HG03571 (cell line): ENCODE results near the gene RAN.
"Not testable (repeated sequence)": the region's sequence is repeated elsewhere in the genome, so short reads cannot be mapped to it uniquely, and the experiment has no call there.

Source experiments
- ATAC-seq: cut with Tn5 transposase; IDR thresholded peaks from one replicate; pipeline ENCODE4 v1.9.1; 2021; ENCODE audit not compliant: unreplicated experiment

The RAN gene

DNA sequence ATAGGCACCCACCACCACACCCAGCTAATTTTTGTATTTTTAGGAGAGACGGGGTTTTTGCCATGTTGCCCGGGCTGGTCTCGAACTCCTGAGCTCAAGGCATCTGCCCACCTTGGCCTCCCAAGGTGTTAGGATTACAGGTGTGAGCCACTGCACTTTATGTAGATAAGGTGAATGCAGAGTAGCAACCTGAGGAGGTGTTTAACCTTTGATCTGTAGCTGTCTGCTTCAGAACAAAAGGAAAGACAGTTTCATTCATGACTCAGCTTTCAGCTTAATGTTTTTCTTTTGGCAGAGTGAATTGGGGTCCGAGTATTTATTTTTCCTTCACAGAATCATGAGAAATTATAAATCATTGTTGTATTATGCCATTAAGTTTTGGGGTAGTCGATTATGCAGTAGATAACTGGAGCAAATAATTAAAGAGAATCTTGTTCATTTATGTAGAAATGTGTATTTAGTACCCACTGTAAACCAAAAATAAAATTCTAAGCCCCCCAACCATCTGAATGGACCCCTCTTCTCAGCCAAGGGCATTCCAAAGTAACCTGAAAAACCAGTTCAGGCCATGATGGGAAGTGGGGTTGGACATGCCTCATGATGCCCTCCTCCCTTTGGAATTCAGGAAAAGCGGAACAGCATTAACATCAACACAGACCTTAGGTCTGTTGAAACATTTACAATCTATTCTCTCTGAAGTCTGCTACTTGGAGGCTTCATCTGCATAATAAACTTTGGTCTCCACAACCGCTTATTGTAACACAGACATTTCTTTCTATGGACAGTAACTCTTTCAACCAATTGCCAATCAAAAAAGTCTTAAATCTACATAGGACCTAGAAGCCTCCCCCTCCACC lies 22.1 kb upstream of the RAN start:
- ATAC-seq, result no peak

- ATAC-seq, result no peak
These were observed 21.3 kb upstream of the RAN start for GRCh38 chr12:130850418-130851021.

- ATAC-seq, result no peak
These were observed 15.8 kb upstream of the RAN start for GRCh38 chr12:130856088-130856487.

- ATAC-seq, result no peak
These were observed 13.8 kb upstream of the RAN start for GRCh38 chr12:130858084-130858483.

DNA sequence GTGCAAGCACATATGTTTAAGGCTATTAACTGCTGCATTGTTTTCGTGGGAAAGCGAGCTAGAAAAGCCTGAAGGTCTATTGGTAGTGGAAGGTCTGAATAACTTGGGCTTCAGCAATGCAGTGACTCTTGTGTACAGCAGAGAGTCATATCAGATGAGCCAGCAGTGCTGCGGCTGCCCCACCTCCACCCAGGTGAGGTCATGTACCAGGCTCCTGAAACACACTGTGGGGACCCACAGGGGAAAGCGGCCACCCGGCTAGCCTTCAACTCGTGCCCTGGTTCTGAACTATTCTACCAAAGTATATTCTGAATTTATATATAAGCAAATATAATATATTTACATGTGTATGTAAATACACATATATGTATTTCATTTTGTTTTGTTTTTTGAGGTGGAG lies 12.7 kb upstream of the RAN start:
- ATAC-seq, result no peak

DNA sequence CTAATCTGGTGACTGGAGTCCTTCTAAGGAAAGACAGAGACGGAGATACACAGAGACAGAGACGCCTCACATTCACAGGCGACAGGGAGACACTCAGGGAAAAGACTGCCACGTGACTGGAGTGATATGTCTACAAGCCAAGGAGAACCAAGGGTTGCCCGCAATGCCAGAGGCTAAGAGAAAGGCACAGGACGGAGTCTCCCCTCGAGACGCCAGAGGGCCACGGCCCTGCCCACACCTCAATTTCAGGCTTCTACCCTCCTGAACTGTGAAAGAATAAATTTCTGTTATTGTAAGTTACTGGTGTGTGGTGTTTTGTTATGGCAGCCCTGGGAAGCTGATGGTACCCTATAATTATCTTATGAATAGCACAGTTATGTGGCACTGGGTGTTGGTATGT lies 11.6 kb upstream of the RAN start:
- ATAC-seq, result no peak

GRCh38 chr12:130862161-130862560 lies 9.7 kb upstream of the RAN start:
- ATAC-seq, result no peak

- ATAC-seq, result not testable (repeated sequence)
These were observed 9.1 kb upstream of the RAN start for GRCh38 chr12:130862771-130863170.

GRCh38 chr12:130863298-130863697 lies 8.6 kb upstream of the RAN start:
- no peak for ATAC-seq

GRCh38 chr12:130868412-130868811 lies 3.5 kb upstream of the RAN start:
- ATAC-seq, result no peak

DNA sequence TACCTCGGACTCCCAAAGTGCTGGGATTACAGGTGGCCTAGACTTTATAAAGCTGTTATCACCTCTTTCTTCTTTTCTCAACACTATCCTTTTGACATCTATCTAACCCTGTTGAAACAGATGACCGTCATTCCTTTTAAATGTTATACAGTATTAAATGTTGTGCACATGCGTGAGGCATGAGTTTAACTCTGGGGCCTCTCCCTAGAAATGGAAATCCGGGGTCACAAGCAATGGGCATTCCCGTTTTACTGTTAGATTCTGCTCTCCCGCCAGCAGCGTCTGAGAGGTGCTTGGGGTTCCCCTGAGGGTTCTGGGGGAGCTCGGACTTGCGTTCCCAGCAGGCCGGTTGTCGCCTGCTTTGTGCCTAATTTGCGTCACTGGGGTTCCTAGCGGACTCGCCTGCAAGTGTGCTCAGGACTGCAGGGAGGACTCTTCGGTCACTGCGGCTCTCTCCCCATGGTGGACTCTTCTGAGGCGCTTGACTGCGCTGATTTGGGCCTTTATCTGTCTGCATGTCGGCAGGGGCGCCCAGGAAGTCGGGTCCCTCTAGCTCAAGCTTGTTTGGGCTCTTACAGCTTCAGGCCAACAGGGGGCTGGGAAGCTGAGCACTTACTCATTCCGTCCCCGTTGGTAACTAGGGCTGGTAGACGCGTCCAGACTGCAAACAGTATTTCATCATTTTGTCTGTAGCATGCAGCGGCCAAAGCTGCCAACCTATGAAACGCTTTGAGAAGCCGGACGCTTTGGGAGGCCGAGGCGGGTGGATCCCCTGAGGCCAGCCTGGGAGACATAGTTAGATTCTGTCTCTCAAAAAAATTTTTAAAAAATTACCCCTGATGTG lies 1.2 kb upstream of the RAN start:
- peak; percentile 54 for ATAC-seq

DNA sequence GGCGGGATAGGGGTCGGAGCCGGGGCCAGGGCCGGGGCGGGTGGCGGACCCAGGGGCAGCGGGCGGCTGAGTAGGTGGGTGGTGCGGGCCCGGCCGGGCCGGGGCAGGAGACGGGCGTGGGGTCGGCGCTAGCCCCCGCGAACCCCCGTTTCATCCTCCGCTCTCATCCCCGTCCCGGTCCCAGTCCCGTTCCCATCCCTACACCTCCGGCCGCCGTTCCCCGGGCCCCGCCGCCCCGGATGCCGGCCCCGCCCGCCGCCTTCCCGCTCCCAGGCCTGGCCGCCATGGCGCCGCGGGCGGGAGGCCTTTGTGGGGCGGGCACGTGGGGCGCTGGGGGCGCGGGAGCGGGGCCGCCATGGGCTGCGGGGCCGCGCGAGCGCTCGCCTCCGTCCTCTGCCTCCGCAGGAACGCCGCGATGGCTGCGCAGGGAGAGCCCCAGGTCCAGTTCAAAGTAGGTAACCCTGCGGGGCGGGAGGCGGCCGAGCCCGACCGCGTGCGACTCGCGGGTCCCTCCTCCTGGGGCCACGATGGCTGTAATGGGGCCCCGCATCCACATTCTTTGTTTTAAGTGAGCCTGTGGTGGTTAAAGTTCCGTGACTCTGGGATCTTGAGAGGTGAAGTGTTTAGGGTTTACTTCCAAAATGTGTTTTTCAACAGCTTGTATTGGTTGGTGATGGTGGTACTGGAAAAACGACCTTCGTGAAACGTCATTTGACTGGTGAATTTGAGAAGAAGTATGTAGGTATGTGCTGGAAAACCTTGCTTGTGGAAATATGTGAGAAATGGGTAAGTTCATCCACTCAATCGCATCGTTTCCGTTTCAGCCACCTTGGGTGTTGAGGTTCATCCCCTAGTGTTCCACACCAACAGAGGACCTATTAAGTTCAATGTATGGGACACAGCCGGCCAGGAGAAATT lies 572 bp downstream of the RAN start:
- ATAC-seq, result peak; percentile 22

GRCh38 chr12:130873106-130873795 lies 1.4 kb downstream of the RAN start:
- no peak for ATAC-seq

DNA sequence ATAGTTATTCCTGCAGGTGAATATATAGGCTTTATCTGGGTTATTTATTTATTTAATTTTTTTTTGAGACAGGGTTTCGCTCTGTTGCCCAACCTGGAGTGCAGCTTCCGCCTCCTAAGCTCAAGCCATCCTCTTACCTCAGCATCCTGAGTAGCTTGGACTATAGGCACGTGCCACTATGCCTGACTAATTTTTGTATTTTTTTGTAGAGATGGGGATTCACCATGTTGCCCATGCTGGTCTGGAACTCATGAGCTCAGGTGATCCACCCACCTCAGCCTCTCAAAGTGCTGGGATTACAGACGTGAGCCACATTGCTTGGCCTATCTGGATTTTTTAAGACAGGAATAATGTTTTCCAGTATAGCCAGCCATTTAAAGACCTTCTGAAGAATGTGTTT lies 2.0 kb downstream of the RAN start:
- no peak for ATAC-seq

DNA sequence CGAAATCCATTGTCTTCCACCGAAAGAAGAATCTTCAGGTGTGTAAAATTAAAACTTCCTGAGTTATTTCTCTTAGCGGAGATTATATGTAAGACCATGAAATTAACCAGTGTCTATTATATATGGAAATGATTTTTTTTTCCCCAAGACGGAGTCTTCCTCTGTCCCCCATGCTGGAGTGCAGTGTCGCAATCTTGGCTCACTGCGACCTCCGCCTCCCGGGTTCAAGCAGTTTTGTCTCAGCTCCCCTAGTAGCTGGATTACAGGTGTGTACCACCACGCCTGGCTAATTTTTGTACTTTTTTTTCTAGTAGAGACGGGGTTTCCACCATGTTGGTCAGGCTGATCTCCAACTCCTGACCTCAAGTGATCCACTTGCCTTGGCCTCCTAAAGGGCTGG lies 2.8 kb downstream of the RAN start:
- ATAC-seq, result no peak

DNA sequence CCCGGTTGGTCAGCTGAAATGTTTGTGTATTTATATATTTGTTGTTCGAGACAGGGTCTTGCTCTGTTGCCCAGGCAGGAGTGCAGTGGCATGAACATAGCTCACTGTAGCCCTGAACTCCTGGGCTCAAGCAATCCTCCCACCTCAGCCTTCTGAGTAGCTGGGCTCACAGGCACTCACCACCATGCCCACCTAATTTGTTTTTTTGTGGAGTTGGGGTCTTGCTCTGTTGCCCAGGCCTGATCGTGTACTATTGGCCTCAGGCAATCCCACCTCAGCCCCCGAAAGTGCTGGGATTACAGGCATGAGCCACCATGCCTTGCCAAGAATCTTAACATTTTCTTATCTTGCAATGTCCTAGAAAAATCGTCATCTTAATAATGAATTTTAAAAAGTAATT lies 3.3 kb downstream of the RAN start:
- no peak for ATAC-seq

- not testable (repeated sequence) for ATAC-seq
These were observed 3.8 kb downstream of the RAN start for GRCh38 chr12:130875708-130876107.

- ATAC-seq, result no peak
These were observed 4.4 kb downstream of the RAN start for GRCh38 chr12:130876297-130876696.

- ATAC-seq, result no peak
These were observed 4.9 kb downstream of the RAN start for GRCh38 chr12:130876758-130877157.

DNA sequence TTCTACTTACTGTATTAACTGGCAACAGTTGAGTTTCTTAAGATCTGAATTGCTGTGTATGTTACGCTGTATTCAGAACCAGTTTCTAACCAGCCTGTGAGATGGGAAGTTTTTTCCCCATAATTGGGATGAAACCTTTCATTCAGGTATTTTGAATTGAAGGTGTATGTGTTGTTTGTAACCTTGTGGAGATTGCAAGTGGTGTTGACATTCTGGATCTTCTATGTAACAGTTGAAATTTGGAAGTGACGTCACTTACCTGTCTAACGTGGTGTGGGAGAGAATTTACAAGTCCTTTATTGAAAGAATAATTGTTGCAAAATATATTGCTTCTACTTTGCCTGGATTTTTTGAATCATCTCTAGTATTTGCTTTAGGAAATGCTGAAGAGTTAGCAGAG lies 5.5 kb downstream of the RAN start:
- ATAC-seq, result no peak
